ENCODE data around the gene SELENOM.
"Not testable (repeated sequence)": the region's sequence is repeated elsewhere in the genome, so short reads cannot be mapped to it uniquely, and the experiment has no call there.

Gene SELENOM

GRCh38 chr22:31104869-31105268 lies 2.5 kb downstream of the SELENOM start:
- DNase-seq, result no peak

GRCh38 chr22:31103899-31104694 lies 3.3 kb downstream of the SELENOM start:
- no peak for DNase-seq

GRCh38 chr22:31103111-31103510 lies 4.3 kb downstream of the SELENOM start:
- DNase-seq, result no peak

GRCh38 chr22:31102441-31103081 lies 4.8 kb downstream of the SELENOM start:
- no peak for DNase-seq

GRCh38 chr22:31100762-31101525 lies 6.4 kb downstream of the SELENOM start:
- no peak for DNase-seq

- DNase-seq, result no peak
Measured at GRCh38 chr22:31099841-31100761, 7.3 kb downstream of the SELENOM start.

- no peak for DNase-seq
Measured at GRCh38 chr22:31099386-31099785, 8.0 kb downstream of the SELENOM start.

- DNase-seq, result no peak
Measured at GRCh38 chr22:31098632-31099110, 8.7 kb downstream of the SELENOM start.

GRCh38 chr22:31097941-31098631 lies 9.3 kb downstream of the SELENOM start:
- DNase-seq, result no peak

GRCh38 chr22:31097539-31097938 lies 9.8 kb downstream of the SELENOM start:
- not testable (repeated sequence) for DNase-seq

- no peak for DNase-seq
Measured at GRCh38 chr22:31096657-31097279, 10.6 kb downstream of the SELENOM start.

- DNase-seq, result no peak
Measured at GRCh38 chr22:31095637-31096249, 11.6 kb downstream of the SELENOM start.

GRCh38 chr22:31094741-31095140 lies 12.6 kb downstream of the SELENOM start:
- no peak for DNase-seq

- no peak for DNase-seq
Measured at GRCh38 chr22:31094021-31094551, 13.3 kb downstream of the SELENOM start.

GRCh38 chr22:31093086-31093850 lies 14.1 kb downstream of the SELENOM start:
- no peak for DNase-seq

GRCh38 chr22:31092161-31092560 lies 15.2 kb downstream of the SELENOM start:
- DNase-seq, result no peak

- DNase-seq, result no peak
Measured at GRCh38 chr22:31091106-31091975, 16.0 kb downstream of the SELENOM start.

GRCh38 chr22:31090217-31091085 lies 16.9 kb downstream of the SELENOM start:
- no peak for DNase-seq
